Subcutaneous adipose tissue (tissue), 4 donors: Measurements from ENCODE around the gene PLA2G3. TPM values are rescaled to one million over a fixed set of nuclear protein-coding genes. Genes with fewer than 3 reads are reported as not detected.

ENCODE experiments used
- total RNA-seq, 4 donors: library from RNA; depleted of rRNA; stranded (reverse); fragments of >200 nt; gene quantifications; one replicate each; pipeline ENCODE4 v1.1.0, GENCODE V29; 2016
- TF ChIP-seq, protein P1 (sequence below): fragments of 450-650 bp; IDR thresholded peaks from one replicate; pipeline ENCODE4 v1.5.1; 2016; ENCODE audit warnings: low read depth, mild to moderate bottlenecking, control low read depth, antibody characterized with exemption, moderate library complexity

PLA2G3 gene
- total RNA-seq, 4 donors from 2014 or later, result not detected

DNA sequence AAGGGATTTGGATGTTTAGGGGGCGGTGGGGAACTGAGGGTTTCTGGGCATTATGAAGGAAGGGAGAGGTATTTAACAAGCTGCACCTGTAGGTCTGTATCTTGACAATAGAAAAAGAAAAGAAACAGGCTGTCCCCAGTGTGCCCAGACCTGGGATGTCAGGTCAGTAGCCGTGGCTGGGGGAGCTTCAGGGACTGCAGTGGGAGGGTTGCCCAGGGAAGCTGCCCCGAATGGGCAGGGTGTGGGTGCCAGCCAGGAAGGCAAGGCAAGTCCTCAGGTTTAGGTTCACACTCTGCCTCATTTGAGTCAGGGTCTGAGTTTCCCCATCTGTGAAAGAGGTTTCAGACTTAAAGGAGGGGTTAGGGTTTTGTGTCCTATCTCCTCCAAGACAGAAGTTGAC, 16.0 kb downstream of the PLA2G3 start:
- TF ChIP-seq, protein P1, sequence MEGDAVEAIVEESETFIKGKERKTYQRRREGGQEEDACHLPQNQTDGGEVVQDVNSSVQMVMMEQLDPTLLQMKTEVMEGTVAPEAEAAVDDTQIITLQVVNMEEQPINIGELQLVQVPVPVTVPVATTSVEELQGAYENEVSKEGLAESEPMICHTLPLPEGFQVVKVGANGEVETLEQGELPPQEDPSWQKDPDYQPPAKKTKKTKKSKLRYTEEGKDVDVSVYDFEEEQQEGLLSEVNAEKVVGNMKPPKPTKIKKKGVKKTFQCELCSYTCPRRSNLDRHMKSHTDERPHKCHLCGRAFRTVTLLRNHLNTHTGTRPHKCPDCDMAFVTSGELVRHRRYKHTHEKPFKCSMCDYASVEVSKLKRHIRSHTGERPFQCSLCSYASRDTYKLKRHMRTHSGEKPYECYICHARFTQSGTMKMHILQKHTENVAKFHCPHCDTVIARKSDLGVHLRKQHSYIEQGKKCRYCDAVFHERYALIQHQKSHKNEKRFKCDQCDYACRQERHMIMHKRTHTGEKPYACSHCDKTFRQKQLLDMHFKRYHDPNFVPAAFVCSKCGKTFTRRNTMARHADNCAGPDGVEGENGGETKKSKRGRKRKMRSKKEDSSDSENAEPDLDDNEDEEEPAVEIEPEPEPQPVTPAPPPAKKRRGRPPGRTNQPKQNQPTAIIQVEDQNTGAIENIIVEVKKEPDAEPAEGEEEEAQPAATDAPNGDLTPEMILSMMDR, result no peak

DNA sequence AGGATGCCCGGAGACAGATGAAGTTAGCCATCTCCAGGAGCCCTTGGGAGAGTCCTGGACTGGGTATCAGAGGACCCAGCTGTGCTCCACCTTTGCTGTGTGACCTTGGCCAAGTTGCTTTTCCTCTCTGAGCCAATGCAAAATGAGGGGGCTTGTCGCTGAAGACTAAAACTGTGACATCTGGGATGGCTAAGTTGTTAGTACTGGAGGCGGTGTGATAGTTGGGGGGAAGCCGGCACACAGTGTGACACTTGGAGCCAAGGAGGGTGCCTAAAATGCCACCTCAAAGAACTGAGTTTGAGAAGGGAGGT, 17.1 kb downstream of the PLA2G3 start:
- TF ChIP-seq, protein P1, result no peak

DNA sequence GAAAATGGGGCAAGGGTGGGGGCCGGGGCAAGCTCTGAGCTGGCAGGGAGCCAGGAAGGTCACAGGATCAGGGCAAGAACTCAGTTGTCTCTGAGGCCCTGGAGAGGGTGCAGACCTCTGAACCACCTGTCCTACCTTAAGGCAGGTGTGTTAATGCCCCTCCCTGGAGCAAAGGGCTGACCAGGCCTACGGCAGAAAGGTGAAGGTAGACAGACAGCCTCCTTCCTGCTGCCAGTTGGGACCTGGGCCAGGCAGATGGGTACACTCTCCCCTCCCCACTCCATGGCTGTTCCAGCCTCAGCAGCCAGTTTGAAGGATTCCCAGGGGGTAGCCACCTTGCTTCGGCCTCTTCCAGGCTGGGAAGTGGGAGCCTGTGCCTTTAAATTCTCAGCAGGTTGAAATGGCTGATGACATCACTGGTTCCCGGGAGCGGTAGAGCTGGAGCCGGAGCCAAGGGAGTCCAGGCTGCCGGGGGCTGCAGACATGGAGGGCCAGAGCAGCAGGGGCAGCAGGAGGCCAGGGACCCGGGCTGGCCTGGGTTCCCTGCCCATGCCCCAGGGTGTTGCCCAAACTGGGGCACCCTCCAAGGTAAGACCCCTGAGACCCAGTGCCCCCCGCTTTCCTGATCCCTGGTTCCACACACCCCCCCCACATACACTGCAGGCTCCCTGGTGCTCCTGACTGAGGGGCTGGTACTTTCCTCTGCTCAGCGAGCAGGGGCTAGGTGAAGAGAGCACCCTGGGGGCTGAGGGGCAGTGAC, 17.6 kb downstream of the PLA2G3 start, which contains the start of gene INPP5J:
INPP5J (plus strand) TSS at position 435 of the 760 bp plus-strand sequence; CDS start at position 484, 49 bp downstream.
- TF ChIP-seq, protein P1, result no peak

DNA sequence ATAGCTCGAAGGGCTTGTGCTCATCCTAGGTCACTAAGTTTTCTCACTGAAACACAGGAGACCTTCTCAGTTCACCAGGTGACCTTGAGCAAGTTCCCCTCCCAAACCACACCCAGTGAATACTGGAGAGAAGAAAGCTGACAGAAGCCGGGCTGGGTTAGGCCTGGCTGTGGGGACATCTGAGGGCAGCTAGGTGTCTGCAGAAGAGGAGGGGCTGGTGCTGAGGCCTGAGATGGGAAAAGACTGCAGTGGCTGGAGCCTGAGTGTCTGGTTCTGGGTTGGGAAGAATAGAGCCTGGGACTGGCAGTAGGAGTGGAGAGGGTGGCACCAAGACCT, 18.1 kb downstream of the PLA2G3 start:
- TF ChIP-seq, protein P1, result no peak

DNA sequence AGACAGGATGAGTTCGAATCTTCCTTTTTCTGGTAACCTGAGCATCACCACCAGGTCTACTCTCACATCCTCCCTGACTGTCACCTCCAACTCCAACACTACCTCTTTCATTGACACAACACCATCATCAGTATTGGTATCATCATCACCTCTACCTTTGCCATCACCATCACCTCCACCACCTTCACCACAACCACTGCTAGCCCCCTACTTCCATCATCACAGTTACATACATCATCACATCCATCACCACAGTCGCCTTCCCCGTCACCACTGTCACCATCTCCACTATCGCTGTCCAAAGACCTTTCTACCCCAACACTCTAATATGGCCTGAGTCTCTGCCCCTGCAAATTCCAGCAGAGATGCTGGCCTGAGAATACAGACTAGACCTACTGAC, 18.9 kb downstream of the PLA2G3 start:
- TF ChIP-seq, protein P1, result no peak

DNA sequence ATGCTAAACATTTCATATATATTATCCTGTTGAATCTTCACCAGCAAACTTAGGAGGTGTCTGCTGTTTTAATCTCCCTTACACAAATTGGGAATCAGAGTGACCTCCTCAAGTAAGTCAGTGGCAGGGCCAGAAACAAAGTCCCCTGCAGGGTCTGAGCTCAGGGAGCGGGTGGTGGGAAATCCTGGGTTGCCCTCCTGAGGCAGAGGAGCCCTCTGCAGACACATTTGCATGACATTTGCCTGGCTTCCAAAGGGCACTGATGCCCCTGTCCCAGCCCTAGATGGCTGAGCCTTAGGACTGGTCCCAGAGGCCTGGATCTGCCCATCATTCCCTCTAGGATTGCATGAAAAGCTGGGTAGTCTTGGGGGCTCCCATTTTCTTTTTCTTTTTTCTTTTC, 19.7 kb downstream of the PLA2G3 start:
- TF ChIP-seq, protein P1, result no peak

DNA sequence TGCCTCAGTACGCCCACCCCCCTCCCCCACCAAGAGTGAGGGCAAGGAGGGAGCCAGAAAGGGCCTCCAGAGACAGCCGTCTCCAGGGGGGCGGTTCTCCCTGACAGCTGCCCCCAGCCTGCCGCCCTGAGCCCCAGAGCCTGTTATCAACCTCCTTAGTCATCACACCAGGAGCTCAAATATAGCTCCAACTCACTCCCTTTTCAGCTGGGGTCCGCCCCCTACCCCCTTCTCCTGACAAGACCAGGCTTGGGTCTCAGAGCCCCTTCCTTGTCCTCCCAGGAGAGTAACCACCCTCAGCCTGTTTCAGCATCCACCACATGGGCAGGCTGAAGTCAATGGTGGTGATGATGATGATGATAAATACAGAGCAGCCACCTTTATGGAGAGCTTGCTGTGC, 20.1 kb downstream of the PLA2G3 start:
- TF ChIP-seq, protein P1, result no peak
